ENCODE results near the gene KRTAP20-1.

Gene KRTAP20-1

DNA sequence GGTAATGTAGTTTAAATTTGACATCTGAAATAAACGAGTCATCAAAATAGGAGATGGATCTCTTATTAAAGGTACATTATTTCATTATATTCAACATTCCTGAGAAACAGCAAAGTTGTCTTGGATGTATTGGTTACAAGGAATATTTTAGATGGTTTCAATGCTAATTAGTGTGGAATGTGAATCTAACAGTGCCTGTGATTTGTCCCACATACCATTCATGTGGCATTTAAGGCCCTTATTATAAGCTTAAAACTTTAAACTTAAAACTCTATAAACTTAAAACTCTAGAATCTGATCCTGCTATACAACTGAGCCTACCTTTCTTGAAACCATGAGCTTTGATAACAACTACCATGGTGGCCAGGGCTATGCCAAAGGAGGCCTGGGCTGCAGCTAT lies 15.4 kb upstream of the KRTAP20-1 start, which contains the start of gene KRTAP22-1:
Gene KRTAP22-1 (plus strand): TSS at position 301 of the 400 bp plus-strand sequence.
- ChIA-PET POLR2A (no interaction called here), CTCF (no interaction called here)
- Histone ChIP-seq H3K9me3 (ENCODE audit: control insufficient read depth, insufficient read depth, low read depth, low read length) (no peaks in the 10 kb centered on the region), H3K36me3 (ENCODE audit: control insufficient read depth in 2 of 2, insufficient read depth in 1 of 2, low read length in 2 of 2) (no peaks in the 10 kb centered on the region), H3K27ac (ENCODE audit: extremely low read depth, low read depth, low read length) (no peak within 1 kb of the TSS), H3K4me3 (ENCODE audit: low read depth, low read length) (no peak within 1 kb of the TSS), H3K4me1 (ENCODE audit: control insufficient read depth, insufficient read depth, low read length) (no peaks in the 10 kb centered on the region)
- TF ChIP-seq ZNF544 (tag by site-specific recombination; IDR thresholded peaks at IDR 0.05) (no peak), ZNF514 (tag by site-specific recombination; IDR thresholded peaks at IDR 0.05) (no peak), GLI2 (tag by site-specific recombination; IDR thresholded peaks at IDR 0.05; ENCODE audit: borderline replicate concordance, low read depth) (no peak), SP7 (tag by site-specific recombination; IDR thresholded peaks at IDR 0.05) (no peak), ZNF629 (tag by site-specific recombination; IDR thresholded peaks at IDR 0.05) (no peak), ZBTB20 (tag by site-specific recombination; IDR thresholded peaks at IDR 0.05) (no peak), ZSCAN23 (tag by site-specific recombination; IDR thresholded peaks at IDR 0.05) (no peak), OVOL3 (tag by site-specific recombination; IDR thresholded peaks at IDR 0.05) (no peak), KLF9 (tag by site-specific recombination; IDR thresholded peaks at IDR 0.05; ENCODE audit: low read depth) (no peak), ZNF10 (tag by site-specific recombination; IDR thresholded peaks at IDR 0.05) (no peak), PRDM2 (tag by site-specific recombination; IDR thresholded peaks at IDR 0.05; ENCODE audit: borderline replicate concordance) (no peak), TCF7L2 (IDR thresholded peaks at IDR 0.05; ENCODE audit: borderline replicate concordance, low read depth, low read length) (no peak), BCL11A (tag by site-specific recombination; IDR thresholded peaks at IDR 0.05; ENCODE audit: low read depth) (no peak), WT1 (tag by site-specific recombination; IDR thresholded peaks at IDR 0.05) (no peak), ZNF23 (tag by site-specific recombination; IDR thresholded peaks at IDR 0.05; ENCODE audit: borderline replicate concordance) (no peak)

DNA sequence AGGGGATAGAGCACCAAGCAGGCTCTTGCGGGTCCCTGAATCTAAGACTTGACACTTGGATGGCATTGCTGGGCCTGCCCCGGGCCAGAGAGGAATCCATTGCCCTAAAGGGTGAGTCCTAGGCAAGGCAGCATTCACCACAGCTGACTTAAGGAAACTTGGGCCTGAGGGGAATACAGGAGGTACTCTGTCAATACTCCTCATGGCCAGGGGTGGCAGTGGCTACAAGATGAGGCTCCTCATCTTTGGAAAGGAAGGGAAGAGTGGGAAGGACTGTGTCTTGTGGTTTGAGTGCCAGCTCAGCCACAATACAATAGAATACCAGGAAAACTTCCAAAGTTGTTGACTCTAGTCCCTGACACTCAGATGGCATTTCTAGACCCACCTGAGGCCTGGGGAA lies 10.3 kb upstream of the KRTAP20-1 start:
- Histone ChIP-seq H3K4me3 (ENCODE audit: low read depth, low read length) (no peak overlapping the region), H3K36me3 (ENCODE audit: control insufficient read depth in 2 of 2, insufficient read depth in 1 of 2, low read length in 2 of 2) (no peaks in the 10 kb centered on the region), H3K9me3 (ENCODE audit: control insufficient read depth, insufficient read depth, low read depth, low read length) (no peaks in the 10 kb centered on the region), H3K4me1 (ENCODE audit: control insufficient read depth, insufficient read depth, low read length) (no peaks in the 10 kb centered on the region), H3K27ac (ENCODE audit: extremely low read depth, low read depth, low read length) (no peak overlapping the region)
- POLR2A ChIA-PET, result no interaction called here
- CTCF ChIA-PET, result interaction anchor here (1.2 kb wide), 1 partner anchor 92 kb away, joined by 3 read pairs; no protein-coding TSS in a partner anchor
- no peak for TF ChIP-seq ZNF112 (tag by site-specific recombination; IDR thresholded peaks at IDR 0.05)
- TF ChIP-seq ZNF391 (tag by site-specific recombination; IDR thresholded peaks at IDR 0.05; ENCODE audit: borderline replicate concordance, low read depth), result no peak
- TF ChIP-seq, protein P1, sequence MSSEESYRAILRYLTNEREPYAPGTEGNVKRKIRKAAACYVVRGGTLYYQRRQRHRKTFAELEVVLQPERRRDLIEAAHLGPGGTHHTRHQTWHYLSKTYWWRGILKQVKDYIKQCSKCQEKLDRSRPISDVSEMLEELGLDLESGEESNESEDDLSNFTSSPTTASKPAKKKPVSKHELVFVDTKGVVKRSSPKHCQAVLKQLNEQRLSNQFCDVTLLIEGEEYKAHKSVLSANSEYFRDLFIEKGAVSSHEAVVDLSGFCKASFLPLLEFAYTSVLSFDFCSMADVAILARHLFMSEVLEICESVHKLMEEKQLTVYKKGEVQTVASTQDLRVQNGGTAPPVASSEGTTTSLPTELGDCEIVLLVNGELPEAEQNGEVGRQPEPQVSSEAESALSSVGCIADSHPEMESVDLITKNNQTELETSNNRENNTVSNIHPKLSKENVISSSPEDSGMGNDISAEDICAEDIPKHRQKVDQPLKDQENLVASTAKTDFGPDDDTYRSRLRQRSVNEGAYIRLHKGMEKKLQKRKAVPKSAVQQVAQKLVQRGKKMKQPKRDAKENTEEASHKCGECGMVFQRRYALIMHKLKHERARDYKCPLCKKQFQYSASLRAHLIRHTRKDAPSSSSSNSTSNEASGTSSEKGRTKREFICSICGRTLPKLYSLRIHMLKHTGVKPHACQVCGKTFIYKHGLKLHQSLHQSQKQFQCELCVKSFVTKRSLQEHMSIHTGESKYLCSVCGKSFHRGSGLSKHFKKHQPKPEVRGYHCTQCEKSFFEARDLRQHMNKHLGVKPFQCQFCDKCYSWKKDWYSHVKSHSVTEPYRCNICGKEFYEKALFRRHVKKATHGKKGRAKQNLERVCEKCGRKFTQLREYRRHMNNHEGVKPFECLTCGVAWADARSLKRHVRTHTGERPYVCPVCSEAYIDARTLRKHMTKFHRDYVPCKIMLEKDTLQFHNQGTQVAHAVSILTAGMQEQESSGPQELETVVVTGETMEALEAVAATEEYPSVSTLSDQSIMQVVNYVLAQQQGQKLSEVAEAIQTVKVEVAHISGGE (tag by site-specific recombination; conservative IDR thresholded peaks at IDR 0.05; ENCODE audit: low read depth), result no peak
- TF ChIP-seq, protein P2, sequence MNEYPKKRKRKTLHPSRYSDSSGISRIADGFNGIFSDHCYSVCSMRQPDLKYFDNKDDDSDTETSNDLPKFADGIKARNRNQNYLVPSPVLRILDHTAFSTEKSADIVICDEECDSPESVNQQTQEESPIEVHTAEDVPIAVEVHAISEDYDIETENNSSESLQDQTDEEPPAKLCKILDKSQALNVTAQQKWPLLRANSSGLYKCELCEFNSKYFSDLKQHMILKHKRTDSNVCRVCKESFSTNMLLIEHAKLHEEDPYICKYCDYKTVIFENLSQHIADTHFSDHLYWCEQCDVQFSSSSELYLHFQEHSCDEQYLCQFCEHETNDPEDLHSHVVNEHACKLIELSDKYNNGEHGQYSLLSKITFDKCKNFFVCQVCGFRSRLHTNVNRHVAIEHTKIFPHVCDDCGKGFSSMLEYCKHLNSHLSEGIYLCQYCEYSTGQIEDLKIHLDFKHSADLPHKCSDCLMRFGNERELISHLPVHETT (tag by site-specific recombination; IDR thresholded peaks at IDR 0.05), result no peak
- no peak for TF ChIP-seq ZNF48 (tag by site-specific recombination; IDR thresholded peaks at IDR 0.05)
- TF ChIP-seq ZNF223 (tag by site-specific recombination; IDR thresholded peaks at IDR 0.05), result no peak
- TF ChIP-seq TCF7L2 (IDR thresholded peaks at IDR 0.05; ENCODE audit: borderline replicate concordance, low read depth, low read length), result no peak
